GM21825 (cell line): Measurements from ENCODE around the gene IHH.

Experiments used
- ATAC-seq: cut with Tn5 transposase; IDR thresholded peaks from one replicate; pipeline ENCODE4 v1.9.1; 2021; ENCODE audit warnings: mild to moderate bottlenecking, moderate library complexity; ENCODE audit not compliant: unreplicated experiment

IHH gene

DNA sequence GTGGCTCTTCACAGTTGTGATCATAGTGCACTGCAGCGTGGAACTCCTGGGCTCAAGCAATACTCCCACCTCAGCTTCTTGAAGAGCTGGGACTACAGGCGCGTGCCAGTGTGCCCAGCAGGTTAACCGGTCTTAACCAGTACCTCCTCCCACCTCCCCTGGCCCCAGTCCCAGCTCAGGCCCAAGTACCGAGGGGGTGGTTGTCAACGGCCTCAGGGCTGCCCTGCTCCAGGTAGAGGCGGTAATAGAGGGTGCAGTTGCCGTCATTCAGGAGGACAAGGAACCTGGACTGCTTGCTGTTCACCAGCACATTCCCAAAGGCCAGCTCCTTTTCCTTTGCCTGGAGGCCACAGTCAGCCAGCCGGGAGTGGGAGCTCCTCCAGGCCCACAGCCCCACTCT is 39.1 kb downstream of the IHH start:
- no peak for ATAC-seq

DNA sequence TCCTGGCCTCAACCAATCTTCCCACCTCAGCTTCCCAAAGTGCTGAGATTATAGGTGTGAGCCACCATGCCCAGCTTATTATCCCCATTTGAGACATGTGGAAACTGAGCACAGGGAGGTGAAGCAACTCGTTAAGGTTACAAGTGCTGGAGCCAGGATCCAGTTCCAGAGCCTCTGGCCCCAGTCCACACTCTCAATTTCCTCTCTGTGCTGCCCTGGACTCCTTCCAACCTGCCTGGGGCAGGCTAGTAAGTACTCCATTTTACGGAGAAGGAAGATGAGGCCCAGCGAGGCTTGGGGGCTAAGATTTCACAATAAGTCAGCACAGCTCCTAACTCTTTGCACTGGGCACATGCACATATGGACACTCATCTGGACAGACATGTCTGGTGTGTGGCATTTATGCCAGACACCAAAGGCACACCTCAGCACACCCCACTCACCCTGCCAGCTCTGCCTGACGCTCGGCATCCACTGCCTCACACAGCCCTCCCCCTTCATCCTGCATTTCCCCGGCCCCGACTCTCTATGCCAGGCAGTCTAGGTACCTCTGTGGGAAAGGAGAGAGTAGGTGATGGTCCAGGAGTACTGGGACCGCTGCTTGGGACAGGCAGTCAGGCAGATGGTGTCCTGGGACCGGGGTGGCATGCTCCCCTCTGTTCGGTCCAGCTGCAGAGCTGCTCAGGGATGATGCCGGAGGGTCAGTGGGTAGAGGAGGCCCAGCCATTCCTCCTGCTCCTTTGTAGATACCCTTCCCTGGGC is 39.9 kb downstream of the IHH start:
- ATAC-seq, result no peak

- ATAC-seq, result no peak
Observed at GRCh38 chr2:219019436-219019835, 41.3 kb downstream of the IHH start.

GRCh38 chr2:219018726-219019125 is 42.0 kb downstream of the IHH start:
- no peak for ATAC-seq

GRCh38 chr2:219018286-219018685 is 42.4 kb downstream of the IHH start:
- no peak for ATAC-seq

DNA sequence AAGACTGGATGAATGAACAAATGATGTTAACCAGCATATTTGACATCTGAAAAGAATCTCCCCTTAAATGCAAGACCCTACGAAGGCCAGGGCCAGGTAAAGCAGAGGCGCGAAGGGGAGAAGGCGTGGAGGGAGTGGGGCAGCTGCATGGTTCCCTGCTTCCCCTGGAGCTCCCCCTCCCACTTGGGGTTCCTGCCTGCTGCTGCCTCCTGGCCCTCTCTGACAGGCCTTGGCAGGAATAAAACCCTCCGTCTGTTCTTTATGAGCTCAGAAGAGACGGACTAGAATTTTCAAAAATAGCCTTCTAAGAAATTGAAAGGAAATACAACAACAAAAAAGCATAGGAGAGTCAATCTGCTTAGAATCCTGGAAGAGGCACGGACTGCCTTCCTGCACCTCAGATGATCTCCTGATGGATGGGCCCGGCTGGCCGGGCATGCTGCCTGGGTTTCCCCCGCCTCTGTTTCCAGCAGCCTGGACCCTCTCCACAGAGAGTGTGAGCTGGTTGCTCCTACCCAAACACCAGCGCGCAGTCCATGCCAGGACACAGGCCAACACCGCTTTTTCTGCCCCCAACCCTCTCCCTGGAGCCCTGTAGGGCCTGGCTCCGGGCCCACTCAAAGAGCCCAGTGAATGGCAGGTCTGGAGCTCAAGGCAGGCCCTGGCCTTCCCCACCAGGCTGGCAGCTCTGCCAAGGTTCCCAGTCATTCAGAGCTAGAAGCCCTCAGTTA is 43.4 kb downstream of the IHH start:
- ATAC-seq, result no peak

GRCh38 chr2:219016721-219017120 is 44.0 kb downstream of the IHH start:
- ATAC-seq, result no peak

- no peak for ATAC-seq
Observed at GRCh38 chr2:219010873-219011272, 49.8 kb downstream of the IHH start.

GRCh38 chr2:219010162-219010756 is 50.5 kb downstream of the IHH start:
- no peak for ATAC-seq

- no peak for ATAC-seq
Observed at GRCh38 chr2:219009294-219009693, 51.4 kb downstream of the IHH start.
